HG03460 (cell line): Measurements from ENCODE around the gene PAX5.
A peak's percentile ranks its signal among the peaks of the same experiment; 100 is the strongest.

Experiments
- ATAC-seq: cut with Tn5 transposase; IDR thresholded peaks from one replicate; pipeline ENCODE4 v1.9.1; 2021; ENCODE audit not compliant: unreplicated experiment

PAX5 gene

DNA sequence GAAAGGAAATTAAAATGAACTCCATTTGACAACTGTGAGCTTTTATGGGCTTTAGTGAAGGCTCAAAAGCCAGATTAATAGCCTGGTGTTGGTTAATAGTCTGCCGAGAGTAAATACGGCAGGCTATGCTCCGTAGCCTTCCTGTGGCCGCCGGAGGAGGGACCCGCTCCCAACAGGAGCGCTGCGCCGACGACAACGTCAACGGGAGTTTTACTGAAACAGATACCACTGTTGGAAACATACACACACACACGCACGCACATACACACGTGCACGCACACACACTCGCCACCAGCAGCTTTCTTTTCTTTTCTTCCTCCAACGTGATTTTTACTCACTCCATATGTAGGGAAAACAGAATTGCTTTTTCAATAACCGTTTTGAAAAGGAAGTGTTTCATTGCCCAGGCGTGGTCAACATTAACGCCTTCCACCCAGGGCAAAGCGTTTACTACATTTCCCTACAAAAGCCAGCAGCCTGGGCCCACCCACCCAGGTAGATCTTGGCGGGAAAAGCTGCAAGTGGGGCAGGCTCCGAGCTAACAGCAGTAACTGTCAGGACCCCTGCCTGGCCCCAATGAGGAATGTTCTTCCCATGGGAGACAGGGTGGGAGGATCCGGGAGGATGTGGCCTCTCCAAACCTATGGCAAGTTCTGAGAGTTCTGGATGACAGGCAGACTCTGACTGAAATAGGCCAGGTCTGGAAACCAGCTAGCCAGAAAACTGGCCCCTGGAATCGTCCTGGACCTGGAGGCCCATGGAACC is 72.3 kb downstream of the PAX5 start:
- no peak for ATAC-seq

DNA sequence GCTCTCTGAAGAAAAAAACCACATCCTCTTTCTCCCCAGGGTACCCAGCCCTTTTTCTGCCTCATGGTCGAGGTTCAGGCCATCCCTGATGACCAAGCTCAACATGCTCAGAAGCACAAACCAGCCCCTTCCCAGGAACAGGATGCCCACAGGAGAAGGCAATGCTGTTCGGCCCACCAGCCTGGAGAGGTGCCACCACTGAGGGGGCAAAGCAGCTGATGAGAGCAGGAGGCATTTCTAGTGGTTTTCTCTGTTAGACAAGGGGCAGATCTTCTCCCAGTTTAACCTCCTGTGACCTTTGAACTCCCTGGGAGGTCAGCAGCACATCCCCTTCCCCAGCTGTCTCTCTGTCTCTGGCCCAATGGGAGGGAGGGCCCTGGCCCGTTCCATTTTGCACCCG is 73.0 kb downstream of the PAX5 start:
- no peak for ATAC-seq

DNA sequence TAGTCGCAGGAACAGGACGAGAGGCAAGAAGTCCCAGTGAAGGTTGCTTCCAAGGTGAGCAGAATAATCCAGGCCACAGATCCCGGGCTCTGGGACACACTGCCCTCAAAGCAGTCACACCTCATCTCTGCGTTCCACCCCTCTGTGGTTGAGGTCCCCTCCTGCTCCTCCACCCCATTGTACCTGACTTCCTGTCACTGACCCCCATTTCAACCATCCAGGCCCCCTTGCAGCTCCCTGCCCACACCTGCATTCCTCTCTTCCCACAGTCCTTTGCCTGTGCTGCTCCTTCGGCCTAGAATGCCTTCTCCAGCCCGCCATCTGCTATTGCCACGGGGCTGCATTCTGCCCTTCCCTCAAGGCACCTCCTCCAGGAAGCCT is 73.5 kb downstream of the PAX5 start:
- ATAC-seq: no peak

DNA sequence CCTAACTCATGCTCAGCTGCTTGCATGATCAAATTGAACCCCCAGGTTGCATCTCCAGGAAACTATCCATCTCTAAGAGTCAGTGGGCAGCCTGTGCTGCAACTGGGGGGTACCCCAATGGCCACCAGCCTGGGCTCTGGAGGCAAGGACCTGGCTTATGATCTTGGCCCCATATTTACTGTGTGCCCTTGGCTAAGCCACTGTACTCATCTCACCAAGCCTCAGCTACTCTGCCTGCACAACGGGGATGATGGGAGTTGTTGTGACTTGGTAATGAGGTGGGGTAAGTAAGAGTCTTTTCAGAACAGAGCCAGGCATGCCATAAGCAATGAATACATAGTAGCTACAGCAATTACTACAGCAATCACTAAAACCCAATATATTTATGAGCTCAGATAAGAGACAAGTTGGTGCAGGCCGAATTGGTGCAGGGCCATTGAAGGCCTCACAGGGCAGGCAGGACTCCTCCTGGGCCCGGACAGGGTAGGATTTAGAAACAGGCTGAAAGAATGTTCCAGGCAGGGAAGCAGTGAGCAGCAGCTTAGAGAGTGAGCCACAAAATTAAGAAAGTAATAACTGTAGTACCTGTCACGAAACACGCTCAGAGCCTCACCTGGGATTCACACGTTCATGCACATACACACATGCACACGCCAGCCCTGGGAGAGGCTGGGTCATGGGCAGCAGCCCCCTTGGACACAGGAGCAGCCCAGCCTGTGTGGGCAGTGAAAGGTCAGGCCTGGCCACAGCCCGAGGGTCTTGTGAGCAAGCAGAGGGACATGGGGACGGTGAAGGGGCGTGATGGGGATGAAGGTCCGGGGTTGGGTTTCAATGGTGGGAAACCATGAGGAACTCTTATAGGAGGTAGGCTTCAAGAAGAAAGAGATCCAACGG is 74.1 kb downstream of the PAX5 start:
- no peak for ATAC-seq

DNA sequence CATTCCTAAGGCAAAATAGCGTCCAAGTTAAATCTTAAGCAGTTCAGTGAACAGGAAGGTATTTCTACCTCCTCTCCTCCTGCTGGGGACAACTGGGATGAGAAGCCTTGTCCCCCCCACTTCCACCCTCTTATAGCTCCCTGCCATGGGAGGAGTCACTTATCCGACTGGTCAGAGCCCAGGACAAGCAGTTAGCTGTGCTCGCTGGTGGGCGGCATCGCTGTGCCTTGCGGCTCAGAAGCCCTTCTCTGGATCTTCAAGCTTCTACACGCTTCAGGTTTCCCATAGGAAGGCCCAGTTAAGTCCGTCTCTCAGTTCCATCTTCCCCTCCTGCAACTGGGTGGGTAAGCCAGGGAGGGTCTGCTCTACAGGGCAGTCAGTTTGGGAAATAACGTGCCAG is 77.2 kb downstream of the PAX5 start:
- ATAC-seq: no peak

DNA sequence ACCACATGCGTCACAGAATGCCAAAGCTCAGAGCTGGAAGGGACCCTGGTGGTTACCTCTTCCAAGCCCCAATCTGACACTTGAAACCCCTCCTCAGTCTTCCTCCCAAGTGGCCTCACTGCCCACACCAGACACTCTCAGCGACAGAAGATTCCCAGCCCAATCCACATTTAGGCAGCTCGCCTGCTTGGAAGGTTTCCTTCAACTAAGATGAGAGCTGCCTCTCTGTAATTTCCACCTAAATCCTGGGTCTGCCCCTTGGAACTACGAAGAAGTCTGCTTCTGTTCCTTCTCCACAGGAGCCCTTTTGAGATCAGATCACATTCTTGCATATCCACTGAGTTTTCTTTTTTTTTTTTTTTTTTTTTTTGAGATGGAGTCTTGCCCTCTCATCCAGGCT is 83.7 kb downstream of the PAX5 start:
- no peak for ATAC-seq

DNA sequence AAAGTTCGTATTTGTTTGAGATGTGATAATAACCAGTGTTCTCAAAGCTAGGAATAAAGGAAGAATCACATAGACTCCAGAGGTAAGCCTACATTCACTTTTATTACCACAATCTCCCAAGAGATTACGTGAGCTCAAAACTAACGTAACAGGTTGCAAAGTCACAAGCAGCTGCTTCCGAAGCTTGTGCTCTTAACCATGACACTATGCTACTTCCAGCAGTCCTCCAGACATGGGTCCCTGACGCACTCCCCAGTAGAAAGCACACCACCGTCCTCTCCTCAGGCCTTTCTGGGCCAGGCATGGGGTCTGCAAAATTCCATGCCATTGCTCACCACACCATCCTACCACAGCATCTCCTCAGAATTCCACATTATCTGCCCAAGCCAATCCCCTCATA is 84.6 kb downstream of the PAX5 start:
- ATAC-seq: no peak

DNA sequence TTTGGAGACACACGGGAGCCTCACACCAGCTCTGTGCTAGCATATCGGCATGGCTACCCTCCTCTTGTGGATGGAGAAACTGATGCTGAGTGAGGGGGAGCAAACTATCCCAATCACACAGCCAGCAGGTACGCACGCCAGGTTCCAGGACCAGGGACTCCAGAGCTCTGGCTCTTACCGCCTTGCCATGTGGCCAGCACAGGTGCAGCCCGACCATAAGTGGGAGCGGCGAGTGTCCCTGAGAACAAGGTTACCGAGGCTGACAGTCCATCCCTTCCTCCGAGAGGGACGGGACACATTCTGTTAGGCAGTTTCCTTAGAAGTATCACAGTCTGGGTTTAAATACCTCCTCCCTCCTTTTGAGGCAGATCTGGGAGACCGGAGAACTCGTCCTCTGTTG is 86.0 kb downstream of the PAX5 start:
- ATAC-seq: no peak

DNA sequence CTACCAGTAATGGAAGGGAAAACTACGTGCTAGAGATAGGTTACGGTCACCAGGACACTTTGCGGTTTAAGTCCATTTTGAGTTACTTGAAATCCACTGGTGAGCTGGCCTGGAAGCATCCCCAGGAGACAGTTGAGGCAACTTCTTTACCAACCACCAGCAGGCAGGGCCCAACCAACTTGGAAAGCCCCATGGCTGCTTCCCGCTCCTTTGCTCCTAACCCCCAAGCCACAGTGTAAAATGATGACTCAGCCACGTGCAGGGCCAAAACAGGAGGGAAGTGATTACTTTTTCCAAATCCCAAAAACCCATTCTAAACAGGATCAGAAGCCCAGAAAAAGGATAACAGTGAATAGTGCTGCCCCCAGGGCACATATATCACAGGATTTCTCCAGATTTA is 87.4 kb downstream of the PAX5 start:
- ATAC-seq: no peak

DNA sequence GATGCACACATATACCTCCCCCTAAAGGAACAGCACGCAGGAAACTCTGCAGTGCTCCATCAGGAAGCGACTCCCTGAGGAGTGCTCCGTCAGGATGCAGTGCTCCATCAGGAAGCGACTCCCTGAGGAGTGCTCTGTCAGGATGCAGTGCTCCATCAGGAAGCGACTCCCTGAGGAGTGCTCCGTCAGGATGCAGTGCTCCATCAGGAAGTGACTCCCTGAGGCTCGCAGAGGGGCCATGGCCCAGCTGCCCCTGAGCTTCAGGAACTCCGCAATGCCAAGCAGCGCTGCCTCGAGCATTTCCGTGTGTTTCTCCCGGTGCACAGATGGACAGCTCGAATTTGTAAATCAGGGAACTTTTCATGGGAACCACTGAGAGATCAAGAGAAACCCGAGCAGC is 88.1 kb downstream of the PAX5 start:
- no peak for ATAC-seq

DNA sequence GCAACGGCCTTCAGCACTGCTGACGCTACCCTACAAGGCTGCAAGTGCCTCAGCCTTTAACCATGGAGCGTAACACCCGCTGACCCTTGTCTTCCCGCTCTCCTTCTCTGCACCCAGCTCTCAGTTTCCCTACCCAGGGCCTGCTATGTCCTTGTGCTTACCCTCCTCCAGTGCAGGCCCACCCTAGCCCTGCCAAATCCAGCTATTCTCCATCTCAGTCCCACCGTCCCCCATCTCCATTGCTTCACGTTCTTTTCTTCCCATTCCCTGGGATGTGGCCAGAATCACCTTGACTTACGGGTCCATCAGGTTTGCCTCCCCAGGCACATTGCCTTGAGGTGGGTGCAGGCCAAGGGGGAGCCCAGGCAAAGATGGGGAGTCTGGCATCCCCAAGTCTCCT is 91.2 kb downstream of the PAX5 start:
- no peak for ATAC-seq

DNA sequence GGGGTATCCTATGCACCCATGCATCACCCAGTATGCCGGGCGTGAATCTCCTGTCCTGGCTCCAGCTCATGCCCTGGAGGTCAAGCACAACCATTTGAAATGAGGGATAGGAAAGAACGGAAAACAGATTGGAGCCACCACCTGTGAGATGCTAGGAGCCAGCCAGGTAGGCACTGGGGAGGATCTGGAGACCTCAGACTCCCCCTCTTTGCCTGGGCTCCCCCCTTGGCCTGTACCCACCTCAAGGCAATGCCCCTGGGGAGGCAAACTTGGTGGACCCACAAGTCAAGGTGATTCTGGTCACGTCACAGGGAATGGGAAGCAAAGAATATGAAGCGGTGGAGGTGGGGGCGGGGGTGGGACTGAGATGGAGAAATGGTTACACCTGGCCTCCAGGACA is 92.6 kb downstream of the PAX5 start:
- no peak for ATAC-seq

DNA sequence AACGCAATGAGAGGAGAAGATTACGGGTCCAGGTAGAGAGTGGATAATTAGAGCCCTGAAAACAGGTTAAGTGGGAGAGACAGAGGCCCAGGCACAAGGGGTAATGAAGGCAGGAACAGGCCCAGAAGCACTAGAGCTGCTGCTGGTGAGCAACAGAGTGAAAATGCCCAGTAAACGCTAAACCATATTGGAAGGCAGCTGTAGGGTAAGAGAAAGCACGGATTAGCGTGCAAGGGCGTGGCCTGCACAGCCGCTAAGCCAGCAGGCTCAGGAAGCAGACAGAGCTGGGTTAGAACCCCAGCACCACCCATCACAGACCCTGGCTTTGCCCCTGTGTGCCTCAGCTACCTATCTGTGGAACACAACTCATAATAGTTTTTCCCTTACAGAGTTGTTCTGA is 93.2 kb downstream of the PAX5 start:
- no peak for ATAC-seq

DNA sequence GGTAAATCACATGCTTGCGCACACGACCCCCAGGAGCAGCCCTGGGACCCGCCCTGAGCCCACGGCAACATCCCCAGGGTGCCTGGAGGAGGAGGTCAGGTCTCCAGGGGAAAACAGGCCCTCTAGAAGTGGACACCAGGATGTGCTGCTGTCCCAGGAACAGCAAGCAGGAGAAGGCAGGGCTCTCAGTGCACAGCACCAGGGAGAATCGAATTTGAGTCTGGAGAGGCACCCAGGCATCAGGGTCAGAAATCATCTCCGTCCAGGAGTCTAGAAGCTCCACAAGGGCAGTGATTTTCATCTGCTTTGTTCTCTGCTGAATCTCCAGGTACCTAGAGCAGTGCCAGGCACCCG is 93.6 kb downstream of the PAX5 start:
- no peak for ATAC-seq

DNA sequence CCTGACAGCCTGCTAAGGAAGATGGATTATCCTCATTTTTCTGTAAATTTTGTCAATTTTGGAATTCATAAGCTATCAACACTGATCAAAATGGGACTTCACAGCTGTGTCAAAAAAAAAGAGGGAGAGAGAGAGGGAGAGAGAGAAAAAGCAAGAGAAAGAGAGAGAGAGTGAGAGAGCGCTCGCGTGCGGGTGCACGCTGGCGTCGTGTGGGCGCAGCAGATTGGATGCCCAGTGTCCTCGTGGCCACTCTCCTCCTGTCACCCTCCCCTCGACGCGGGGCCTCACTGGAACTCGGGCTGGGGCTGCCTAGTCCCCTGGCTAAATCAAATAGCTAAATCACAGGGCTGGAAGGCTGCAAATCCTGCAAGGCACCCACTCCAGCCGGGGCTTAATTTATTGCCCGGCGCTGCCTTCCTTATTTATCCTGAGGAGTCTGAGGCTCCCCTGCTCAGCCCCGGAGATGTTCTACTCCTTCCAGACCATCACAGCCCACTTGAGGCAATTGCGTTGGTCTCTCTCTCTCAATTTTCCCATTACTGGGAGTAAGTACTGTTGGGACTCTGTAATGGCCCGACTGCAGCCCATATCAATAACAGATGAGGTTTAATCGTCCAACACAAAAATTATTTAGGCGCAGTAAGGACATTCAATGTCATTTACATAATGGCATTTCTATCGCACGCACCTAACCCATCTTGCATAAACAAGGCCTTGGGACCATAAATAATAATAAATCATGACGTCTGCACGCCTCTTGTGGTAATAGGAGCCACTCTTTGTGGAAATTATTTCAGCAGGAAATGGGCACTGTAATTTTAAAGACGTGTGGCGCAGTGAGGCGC is 94.2 kb downstream of the PAX5 start:
- ATAC-seq: no peak

DNA sequence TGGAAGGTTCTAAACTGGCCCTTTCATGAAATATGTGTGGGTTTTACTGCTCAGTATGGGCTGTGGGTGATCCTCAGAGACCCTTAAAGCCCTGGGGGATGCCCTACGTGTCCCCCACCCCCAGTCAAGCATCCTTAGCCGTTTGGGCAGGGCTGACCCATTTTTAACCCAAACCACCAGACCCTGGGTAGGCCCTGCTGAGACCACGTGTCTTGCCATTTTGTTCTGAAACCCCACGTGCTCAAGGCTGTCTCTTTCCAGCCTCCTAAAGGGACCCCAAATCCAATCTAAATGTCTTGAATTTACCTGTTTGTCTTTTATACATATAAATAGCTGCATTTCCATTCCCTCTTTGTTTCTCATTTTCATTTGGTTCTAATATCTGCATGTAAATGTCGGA is 94.9 kb downstream of the PAX5 start:
- ATAC-seq: no peak

DNA sequence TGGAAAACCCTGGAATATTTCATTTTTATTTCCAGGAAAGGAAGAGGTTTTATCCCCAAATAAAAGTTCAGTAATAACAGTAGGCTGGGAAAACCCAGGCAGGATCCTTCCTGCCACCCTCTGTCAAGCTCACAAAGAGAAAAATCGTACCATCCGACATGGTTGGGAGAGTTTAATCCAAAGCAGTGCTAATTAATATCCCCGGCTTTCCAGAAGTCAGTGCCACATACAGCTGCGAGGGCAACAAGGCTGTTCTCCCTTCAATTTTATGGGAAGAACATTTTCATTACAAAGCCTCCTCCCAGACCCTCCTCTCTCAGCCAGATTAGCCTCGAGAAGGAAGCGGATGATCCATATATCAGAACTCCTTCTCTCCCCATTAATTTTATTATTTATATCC is 95.5 kb downstream of the PAX5 start:
- ATAC-seq: no peak

DNA sequence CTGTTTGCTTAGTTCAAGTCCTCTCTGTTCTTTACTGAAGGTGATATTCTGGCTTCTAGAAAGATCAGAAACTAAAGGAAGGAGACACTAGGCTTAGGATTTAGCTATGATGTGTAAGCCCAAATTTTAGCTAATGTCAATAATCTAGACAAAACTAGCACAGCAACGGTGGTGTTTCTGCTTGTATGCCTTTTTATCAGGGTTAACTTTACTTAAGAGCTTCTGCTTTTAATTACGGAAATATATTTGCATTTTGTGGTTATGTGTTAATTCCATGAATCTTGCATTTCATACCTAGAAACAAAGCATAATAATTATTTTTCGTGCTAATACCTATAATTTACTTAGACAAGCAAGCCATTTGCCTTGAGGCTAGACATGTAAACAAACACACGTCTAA is 96.1 kb downstream of the PAX5 start:
- no peak for ATAC-seq

DNA sequence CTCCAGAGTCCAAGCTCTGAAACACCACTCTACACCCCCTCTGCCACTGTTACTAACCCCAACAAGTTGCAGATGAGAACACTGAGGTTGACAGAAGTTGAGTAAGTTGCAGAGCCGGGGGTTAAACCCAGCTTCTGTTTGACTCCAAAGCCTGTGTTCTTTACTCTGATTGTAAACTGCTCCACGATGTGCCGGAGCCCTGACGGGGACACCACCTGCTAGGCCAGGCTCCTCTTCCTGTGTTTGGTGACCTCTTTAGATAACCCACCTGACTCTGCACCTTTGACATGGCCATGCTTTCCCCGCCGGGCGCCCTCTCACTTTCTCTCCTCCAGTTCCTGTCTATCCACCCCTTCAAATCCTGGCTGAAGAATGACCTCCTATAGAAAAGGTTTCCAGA is 96.7 kb downstream of the PAX5 start:
- ATAC-seq: no peak

DNA sequence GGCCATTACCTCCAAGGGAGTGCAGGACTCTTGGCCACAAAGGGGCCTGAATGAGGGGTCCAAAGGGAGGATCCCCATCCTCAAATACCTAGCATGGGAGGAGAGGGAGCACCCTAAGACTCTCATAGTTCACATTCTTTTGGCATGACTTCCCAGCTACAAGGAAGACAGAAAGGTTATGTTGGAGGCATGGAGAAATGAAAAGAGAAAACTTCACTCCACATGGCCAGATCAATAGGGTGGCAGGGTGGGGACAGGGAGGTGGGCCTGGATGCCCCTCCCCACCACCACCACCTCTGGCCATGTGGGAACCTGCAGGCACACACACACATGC is 97.6 kb downstream of the PAX5 start:
- ATAC-seq: no peak

DNA sequence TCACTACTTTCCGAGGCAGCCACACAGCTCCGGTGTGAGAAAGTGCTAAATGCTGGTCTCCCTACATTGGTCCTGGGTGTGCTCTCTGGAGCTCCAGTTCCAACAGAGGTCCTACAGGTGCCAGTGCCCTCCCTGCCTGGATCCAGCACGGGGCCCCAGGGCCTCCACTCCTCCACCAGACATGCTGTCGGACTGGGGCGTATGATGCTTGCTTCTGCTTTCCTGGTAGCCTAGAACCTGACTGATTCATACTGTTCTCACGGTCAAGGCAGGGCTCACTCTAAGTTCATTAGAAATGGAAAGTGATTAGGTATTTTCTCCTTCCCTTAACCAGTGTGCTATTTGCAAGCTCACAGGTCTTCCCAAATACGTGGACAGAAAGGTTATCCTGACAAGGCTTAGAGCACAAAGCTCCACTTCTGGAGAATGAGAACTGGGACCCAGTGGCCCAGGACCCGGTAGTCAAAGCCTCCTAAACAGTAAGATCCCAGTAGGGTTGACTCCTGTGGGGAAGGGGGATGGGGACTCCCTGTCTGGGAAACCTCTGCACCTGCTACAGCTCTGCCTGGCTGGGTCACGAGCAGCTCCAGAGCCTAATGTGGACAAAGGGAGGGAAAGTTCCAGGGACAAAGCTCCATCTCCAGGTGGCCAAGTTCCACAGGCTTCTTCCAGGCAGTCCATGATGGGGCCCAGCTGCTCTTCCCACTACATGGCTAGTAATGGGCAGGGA is 98.1 kb downstream of the PAX5 start:
- peak; percentile 55 for ATAC-seq
